GM12878 (cell line): ENCODE measurements around the gene PROM1. TPM values are rescaled to one million over a fixed set of nuclear protein-coding genes. Genes with fewer than 3 reads are reported as not detected.

ENCODE experiments used
- ATAC-seq: fragments of 200-7000 bp; cut with Tn5 transposase; 3 replicates; pipeline ENCODE4 v1.9.1; 2020; ENCODE audit warnings: mild to moderate bottlenecking, moderate library complexity
- BruUV-seq: library from RNA; stranded (reverse); fragments of 400-500 nt; replicated peaks from 2 replicates; lab custom pipeline; 2021; lab: Mats Ljungman, UMichigan
- CTCF ChIA-PET: fragments of 300-600 bp; sonication (Branson Sonifier 250); formaldehyde crosslinking; extraction: SDS; loops from one replicate; lab custom pipeline; 2021; ENCODE audit warnings: inconsistent platforms; lab: Yijun Ruan, JAX
- POLR2A ChIA-PET: fragments of 350-600 bp; formaldehyde crosslinking; extraction: SDS; loops from one replicate; lab custom pipeline; 2021; ENCODE audit warnings: inconsistent platforms; lab: Charles Lee
- RAD21 ChIA-PET: fragments of 300-600 bp; sonication (Branson Sonifier 250); formaldehyde crosslinking; loops from one replicate; lab custom pipeline; 2023; ENCODE audit warnings: antibody characterized with exemption; ENCODE audit not compliant: unreplicated experiment; lab: Charles Lee
- SMC1A ChIA-PET: fragments of 300-600 bp; sonication (Branson Sonifier 250); formaldehyde crosslinking; loops from one replicate; lab custom pipeline; 2023; ENCODE audit not compliant: unreplicated experiment, uncharacterized antibody; lab: Charles Lee
- DNase-seq: peaks from one replicate; pipeline ENCODE4 v3.0.0-alpha.2; 2011; ENCODE audit warnings: low read depth, low spot score
- FAIRE-seq: peaks from 3 replicates; lab custom pipeline; 2011; peaks lifted over from hg19 to GRCh38; lab: Jason Lieb, UNC
- H2AFZ ChIP-seq: 2 replicates; pipeline ENCODE4 v1.6.0; 2011; ENCODE audit warnings: low read depth, low read length, control low read depth; ENCODE audit not compliant: control insufficient read depth
- H3K27ac ChIP-seq: 2 replicates; pipeline ENCODE4 v1.5.1; 2011; ENCODE audit warnings: control low read depth; ENCODE audit not compliant: control insufficient read depth, insufficient read depth
- H3K27me3 ChIP-seq, 2 experiments: replicated peaks in 1 of 2; 2 replicates each; pipeline versions ENCODE4 v1.6.0 to v1.6.1; 2011; ENCODE audit warnings: low read length in 1 of 2; ENCODE audit not compliant: control insufficient read depth in 2 of 2, insufficient read depth in 2 of 2
- H3K36me3 ChIP-seq, 2 experiments: 2 replicates each; pipeline ENCODE4 v1.5.1; 2011; ENCODE audit warnings: low read length in 1 of 2; ENCODE audit not compliant: control insufficient read depth in 2 of 2, insufficient read depth in 2 of 2
- H3K4me1 ChIP-seq: 2 replicates; pipeline ENCODE4 v1.6.1; 2011; ENCODE audit warnings: mild to moderate bottlenecking, low read length, moderate library complexity, mixed read lengths; ENCODE audit not compliant: control insufficient read depth, insufficient read depth
- H3K4me2 ChIP-seq: 2 replicates; pipeline ENCODE4 v1.6.0; 2011; ENCODE audit warnings: control low read depth; ENCODE audit not compliant: control insufficient read depth, insufficient read depth
- H3K4me3 ChIP-seq: fragments of 200-600 bp; sonication (generic); 2 replicates; pipeline ENCODE4 v1.5.1; 2016
- H3K79me2 ChIP-seq: 2 replicates; pipeline ENCODE4 v1.6.0; 2011; ENCODE audit warnings: low read length; ENCODE audit not compliant: control insufficient read depth, insufficient read depth
- H3K9ac ChIP-seq: 2 replicates; pipeline ENCODE4 v1.8.0; 2011; ENCODE audit warnings: low read length, control low read depth, mixed read lengths; ENCODE audit not compliant: control insufficient read depth, insufficient read depth
- H3K9me3 ChIP-seq: replicated peaks from 3 replicates; pipeline ENCODE4 v1.5.1; 2011; ENCODE audit warnings: mild to moderate bottlenecking, low read length; ENCODE audit not compliant: control insufficient read depth, insufficient read depth
- H4K20me1 ChIP-seq: 2 replicates; pipeline ENCODE4 v1.6.0; 2011; ENCODE audit not compliant: control insufficient read depth, insufficient read depth
- BMI1 ChIP-seq: fragments of 450-650 bp; IDR thresholded peaks from 2 replicates; pipeline ENCODE4 v1.6.1; 2016; ENCODE audit warnings: mild to moderate bottlenecking, moderate library complexity, borderline replicate concordance
- BRCA1 ChIP-seq: IDR thresholded peaks from 2 replicates; pipeline ENCODE4 v1.6.1; 2011; ENCODE audit warnings: low read depth, low read length, improper control_type of control experiment
- CBX5 ChIP-seq: sonication (generic); IDR thresholded peaks from 2 replicates; pipeline ENCODE4 v1.6.1; 2016; ENCODE audit warnings: low read depth, moderate library complexity, mild to moderate bottlenecking, inconsistent platforms
- EGR1 ChIP-seq, 2 experiments: IDR thresholded peaks; 1 replicate in 1 of 2; 2 replicates in 1 of 2; pipeline ENCODE4 v1.6.1; 2011 to 2012; ENCODE audit warnings: low read depth in 2 of 2, low read length in 2 of 2, borderline replicate concordance in 1 of 2, mild to moderate bottlenecking in 1 of 2, moderate library complexity in 1 of 2
- ETV6 ChIP-seq, 2 experiments: fragments of 450-650 bp in 1 of 2; IDR thresholded peaks in 1 of 2; conservative IDR thresholded peaks in 1 of 2; 2 replicates each; pipeline ENCODE4 v1.6.1; 2014; ENCODE audit warnings: antibody characterized with exemption in 1 of 2, borderline replicate concordance in 1 of 2, low read depth in 1 of 2, mild to moderate bottlenecking in 1 of 2, moderate library complexity in 1 of 2
- FOXM1 ChIP-seq: IDR thresholded peaks from 2 replicates; pipeline ENCODE4 v1.6.1; 2012; ENCODE audit warnings: low read depth, mild to moderate bottlenecking, inconsistent platforms, low read length, moderate library complexity
- JUND ChIP-seq: IDR thresholded peaks from 2 replicates; pipeline ENCODE4 v1.6.1; 2012; ENCODE audit warnings: low read depth, mild to moderate bottlenecking, low read length, improper control_type of control experiment, moderate library complexity
- KLF5 ChIP-seq: fragments of 450-650 bp; IDR thresholded peaks from 2 replicates; pipeline ENCODE4 v1.6.1; 2014; ENCODE audit warnings: mild to moderate bottlenecking; ENCODE audit not compliant: partially characterized antibody
- LARP7 ChIP-seq: fragments of 450-650 bp; IDR thresholded peaks from 2 replicates; pipeline ENCODE4 v1.6.1; 2017; ENCODE audit warnings: mild to moderate bottlenecking
- NR2F1 ChIP-seq: fragments of 450-650 bp; conservative IDR thresholded peaks from 2 replicates; pipeline ENCODE4 v1.6.1; 2017; ENCODE audit warnings: mild to moderate bottlenecking
- PML ChIP-seq: IDR thresholded peaks from 2 replicates; pipeline ENCODE4 v1.6.1; 2012; ENCODE audit warnings: low read length, inconsistent platforms
- USF2 ChIP-seq: IDR thresholded peaks from 2 replicates; pipeline ENCODE4 v1.6.1; 2011; ENCODE audit warnings: low read depth, low read length, improper control_type of control experiment, borderline replicate concordance
- ZBTB33 ChIP-seq: fragments of 450-650 bp; IDR thresholded peaks from 2 replicates; pipeline ENCODE4 v1.6.1; 2017; ENCODE audit warnings: mild to moderate bottlenecking
- ZNF622 ChIP-seq: fragments of 450-650 bp; IDR thresholded peaks from 2 replicates; pipeline ENCODE4 v1.6.1; 2017; ENCODE audit warnings: mild to moderate bottlenecking, inconsistent platforms
- ZSCAN29 ChIP-seq: fragments of 450-650 bp; IDR thresholded peaks from 2 replicates; pipeline ENCODE4 v1.6.1; 2017; ENCODE audit warnings: mild to moderate bottlenecking, moderate library complexity
- WGBS: methylation state at CpG from one replicate; pipeline ENCODE4 v1.1.6; 2016; ENCODE audit warnings: low lambda C conversion rate; ENCODE audit not compliant: insufficient replicate concordance, insufficient coverage; ENCODE audit errors: missing lambda C conversion rate; 5-methylcytosine and 5-hydroxymethylcytosine counted together
- in situ Hi-C: fragments of 300-500 bp; cut with MboI; formaldehyde crosslinking; loops from 9 replicates; pipeline ENCODE4 v1.14.3; 2018; ENCODE audit warnings: mixed read lengths
- intact Hi-C: fragments of 100-400 bp; cut with micrococcal nuclease; formaldehyde crosslinking; loops from one replicate; pipeline ENCODE4 v1.14.2; 2022; ENCODE audit not compliant: unreplicated experiment
- polyA plus RNA-seq, 11 experiments: library from polyadenylated mRNA; depleted of rRNA in 4 of 11; unstranded in 6 of 11; stranded (reverse) in 5 of 11; fragments of >200 nt; fragmentation: Nextera tagmentation in 4 of 11; fragmentation: Illumina TruSeq in 1 of 11; extraction: Ambion mirVana in 4 of 11; extraction: Trizol in 1 of 11; gene quantifications; 1 replicate in 1 of 11; 2 replicates in 10 of 11; pipeline versions ENCODE4 v1.2.1 to v1.2.3, GENCODE V29; 2011 to 2016; ENCODE audit warnings: inconsistent platforms in 2 of 11, missing spikeins in 2 of 11, low read depth in 1 of 11
- total RNA-seq, 4 experiments: library from RNA; depleted of rRNA in 3 of 4; stranded (reverse); fragments of >200 nt in 3 of 4; fragmentation: Illumina TruSeq in 1 of 4; extraction: Trizol in 1 of 4; gene quantifications; 2 replicates each; pipeline versions ENCODE4 v1.2.1 to v1.2.3, GENCODE V29; 2013 to 2021

The PROM1 gene
- total and polyA plus RNA-seq, 10 of the 15 experiments (the other 5 are each of a cell fraction or from before 2014, with no cell fraction given), result 0.08 to 0.31 (median 0.18) TPM; not detected in 7

GRCh38 chr4:16114546-16114945, 30.7 kb upstream of the PROM1 start:
- ChIA-PET RAD21 (no interaction called here), SMC1A (no interaction called here), POLR2A (no interaction called here)
- WGBS, result 32% methylated on average over 6 of the region's 6 CpGs
- no peak for FAIRE-seq
- no peak overlapping the region for H3K4me3 ChIP-seq
- BruUV-seq, result no TSS peak
- in situ Hi-C loops, result no loop called here
- H4K20me1 ChIP-seq, result no peaks in the 10 kb centered on the region
- H3K4me2 ChIP-seq, result no peak overlapping the region
- no peak for DNase-seq
- no peaks in the 10 kb centered on the region for H3K79me2 ChIP-seq
- TF ChIP-seq LARP7 (no peak), USF2 (no peak), ETV6 (conservative IDR thresholded peaks at IDR 0.05 in 1 of 2, IDR thresholded peaks at IDR 0.05 in 1 of 2; ENCODE audit: borderline replicate concordance in 1 of 2, low read depth in 1 of 2) (no peak), KLF5 (no peak), BMI1 (no peak), CBX5 (no peak), EGR1 (IDR thresholded peaks at IDR 0.05; ENCODE audit: borderline replicate concordance in 1 of 2, low read depth in 2 of 2, low read length in 2 of 2) (no peak), ZSCAN29 (no peak), NR2F1 (no peak), ZBTB33 (no peak), ZNF622 (no peak), JUND (no peak), PML (no peak), BRCA1 (no peak), FOXM1 (no peak)
- TF ChIP-seq, all 136 proteins: peak for 0
- CTCF ChIA-PET, result no interaction called here
- Histone ChIP-seq H3K9me3 (no peaks in the 10 kb centered on the region), H3K9ac (no peak overlapping the region), H3K27me3 (no peaks in the 10 kb centered on the region), H2AFZ (no peak overlapping the region), H3K36me3 (no peaks in the 10 kb centered on the region), H3K27ac (no peak overlapping the region), H3K4me1 (no peaks in the 10 kb centered on the region)
- ATAC-seq, result no peak
- intact Hi-C loops, result no loop called here
